Kidney tubule cell (primary cell): ENCODE data around the gene AGR3.

ENCODE experiments used
- DNase-seq: peaks from one replicate; pipeline ENCODE4 v3.0.0-alpha.2; 2018; ENCODE audit warnings: low spot score

Gene AGR3

DNA sequence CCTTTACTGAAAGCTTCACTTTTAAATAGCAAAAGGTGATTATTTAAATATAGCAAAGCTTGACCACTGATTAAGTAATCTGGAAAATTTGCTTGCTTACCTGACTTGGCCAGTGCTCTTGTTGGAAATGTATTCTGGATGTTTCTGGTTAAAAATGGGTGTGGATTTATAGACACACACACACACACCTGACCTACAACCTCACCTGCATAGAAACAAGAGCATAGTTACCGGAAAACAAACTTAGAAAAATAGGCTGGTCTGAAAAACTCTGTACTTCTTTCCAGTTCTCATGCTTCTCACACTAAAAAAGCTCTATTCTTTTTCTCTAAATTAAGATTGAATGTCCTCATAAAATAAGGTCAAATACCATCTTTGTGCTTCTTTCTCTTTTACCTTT lies at the start of gene AGR3:
AGR3 (minus strand) TSS at position 140 of the 400 bp plus-strand sequence. CDS start 3,365 bp downstream, outside the sequence.
- peak; percentile 6 for DNase-seq

DNA sequence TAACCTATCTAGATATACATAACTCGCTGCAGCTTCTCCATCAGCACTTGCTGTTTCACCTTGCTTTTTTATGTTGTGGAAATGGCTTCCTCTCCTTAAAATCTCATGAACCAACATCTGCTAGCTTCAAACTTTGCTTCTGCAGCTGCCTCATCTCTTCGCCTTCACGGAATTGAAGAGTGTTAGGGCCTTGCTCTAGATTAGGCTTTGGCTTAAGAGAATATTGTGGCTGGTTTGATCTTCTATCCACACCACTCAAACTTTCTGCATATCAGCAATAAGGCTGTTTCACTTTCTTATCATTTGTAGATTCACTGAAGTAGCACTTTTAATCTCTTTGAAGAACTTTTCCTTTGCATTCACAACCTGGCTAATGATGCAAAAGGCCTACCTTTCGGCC lies 49.2 kb upstream of the AGR3 start:
- DNase-seq: no peak

DNA sequence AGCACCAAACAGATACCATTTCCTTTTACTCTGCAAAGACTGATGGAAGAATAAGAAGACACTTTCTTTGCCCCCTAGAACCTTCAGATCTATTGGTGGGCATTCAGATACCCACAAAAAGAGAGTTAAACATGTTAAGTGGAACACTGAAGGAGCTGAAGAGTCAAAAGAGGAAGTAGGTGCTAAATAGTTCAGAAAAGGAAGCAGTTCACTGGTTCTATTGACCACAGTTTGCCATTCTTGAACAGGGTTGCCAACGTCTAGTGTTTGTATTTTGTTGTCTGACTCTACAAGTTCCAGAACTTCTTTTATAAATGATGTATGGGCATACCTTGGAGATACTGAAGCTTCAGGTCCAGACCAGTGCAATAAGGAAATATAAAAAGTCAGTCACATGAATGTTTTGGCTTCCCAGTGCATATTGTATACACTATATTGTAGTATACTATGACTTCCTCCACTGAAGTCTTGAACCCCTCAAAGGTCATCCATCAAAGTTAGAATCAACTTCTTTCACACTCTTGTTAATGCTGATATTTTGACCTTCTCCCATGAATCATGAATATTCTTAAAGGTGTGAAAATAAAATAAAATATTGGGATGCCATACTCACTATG lies 47.5 kb upstream of the AGR3 start:
- peak; percentile 10 for DNase-seq

DNA sequence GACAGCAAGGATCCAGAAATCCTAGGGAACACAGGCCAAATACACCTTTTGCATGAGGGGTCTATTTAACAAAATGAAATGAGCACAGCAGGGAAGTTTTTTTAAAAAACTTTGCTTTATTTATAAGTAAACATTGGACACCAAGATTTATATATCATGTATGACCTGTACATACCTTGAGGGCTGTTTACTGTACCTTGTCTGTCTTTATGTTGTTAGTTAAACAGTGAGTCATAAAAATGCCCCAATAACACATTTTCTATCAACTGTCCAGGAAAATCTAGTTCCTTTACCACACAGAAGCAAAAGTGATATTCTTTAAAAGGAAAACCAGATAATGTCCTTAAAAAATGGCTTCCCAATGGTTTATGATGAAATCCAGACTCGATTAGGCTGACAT lies 45.1 kb upstream of the AGR3 start:
- no peak for DNase-seq

DNA sequence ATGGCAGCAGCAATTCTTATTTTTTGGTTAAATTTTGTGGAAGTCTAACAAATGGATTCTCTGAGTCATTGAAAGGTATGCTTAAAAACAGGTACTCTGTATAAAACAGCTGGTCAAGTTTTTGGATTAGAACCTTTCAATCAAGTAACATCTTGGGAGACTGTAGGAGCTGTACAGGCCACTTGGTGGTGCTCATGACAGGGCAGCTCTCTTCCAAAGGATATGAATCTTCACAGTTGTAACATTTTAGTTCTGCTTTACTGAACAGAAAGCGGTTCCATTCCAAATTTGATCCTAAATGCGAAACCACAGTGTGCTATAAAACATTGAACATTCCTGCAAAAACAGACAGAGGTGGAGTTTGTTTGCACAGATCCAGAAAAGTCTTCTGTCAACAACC lies 44.5 kb upstream of the AGR3 start:
- peak; percentile 52 for DNase-seq

DNA sequence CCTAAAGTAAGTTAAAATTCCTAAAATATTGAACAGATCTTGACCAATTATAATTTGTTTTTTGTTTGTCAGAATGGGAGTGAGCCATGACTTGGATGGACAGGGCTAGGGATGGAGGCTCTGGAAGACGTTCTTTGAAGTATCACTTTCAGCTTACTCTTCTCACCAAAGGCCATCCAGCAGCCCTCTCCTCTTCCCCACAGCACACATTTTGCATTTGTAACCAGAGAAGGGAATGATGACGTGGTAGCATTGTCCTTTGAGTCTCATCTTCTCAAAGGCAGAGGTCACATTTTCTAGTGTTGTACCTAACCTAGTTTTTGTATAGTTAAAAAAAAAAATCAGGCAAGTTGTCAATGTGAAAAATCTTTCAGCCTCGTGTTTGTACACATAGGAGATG lies 43.8 kb upstream of the AGR3 start:
- DNase-seq: no peak

DNA sequence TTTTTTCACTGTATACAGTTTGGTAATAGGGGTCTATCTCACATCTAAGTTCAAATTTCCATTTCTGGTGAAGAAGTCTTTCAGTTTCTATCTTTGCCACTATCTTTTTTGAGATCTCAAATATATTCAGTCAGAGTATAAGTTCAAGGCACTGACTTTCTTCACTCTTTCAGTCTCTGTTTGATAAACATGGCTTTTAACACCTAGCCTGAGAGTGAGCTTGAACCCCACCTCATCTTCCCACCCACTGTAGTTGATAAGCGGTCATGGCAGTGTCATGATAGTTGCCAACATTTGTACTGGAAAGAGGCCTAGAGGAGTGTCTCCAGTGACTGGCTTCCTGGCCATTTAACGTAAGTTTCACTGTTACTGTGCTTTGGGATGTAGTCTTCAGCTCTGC lies 41.2 kb upstream of the AGR3 start:
- DNase-seq: no peak

DNA sequence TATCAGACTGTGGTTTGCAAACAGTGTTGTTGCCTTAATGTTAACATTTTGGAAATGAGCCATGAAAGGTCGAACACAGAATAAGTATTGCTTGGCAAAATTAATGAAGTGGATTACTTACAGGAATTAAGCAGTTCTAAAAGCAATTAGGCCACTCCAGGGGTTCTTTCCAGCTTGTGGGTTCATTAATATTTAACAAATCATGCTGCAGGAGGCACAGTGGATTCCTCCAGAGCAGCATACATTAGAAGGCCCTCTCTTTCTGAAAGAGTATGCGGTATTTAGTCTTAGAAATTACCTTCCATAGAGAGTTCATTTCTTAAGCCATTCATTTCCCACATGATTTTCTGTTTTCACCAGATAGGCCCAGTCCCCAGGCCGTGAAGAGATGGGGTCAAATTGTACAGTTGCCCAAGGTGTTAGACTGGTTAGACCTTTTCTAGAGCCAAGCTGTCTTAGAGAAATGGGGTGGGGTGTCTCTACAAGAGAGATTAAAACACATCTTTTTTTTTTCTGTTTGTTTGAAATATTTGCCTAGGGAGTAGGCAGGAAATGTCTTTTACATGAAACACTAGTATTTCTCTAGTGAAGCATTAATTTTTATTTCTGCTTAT lies 40.0 kb upstream of the AGR3 start:
- DNase-seq: peak; percentile 85

DNA sequence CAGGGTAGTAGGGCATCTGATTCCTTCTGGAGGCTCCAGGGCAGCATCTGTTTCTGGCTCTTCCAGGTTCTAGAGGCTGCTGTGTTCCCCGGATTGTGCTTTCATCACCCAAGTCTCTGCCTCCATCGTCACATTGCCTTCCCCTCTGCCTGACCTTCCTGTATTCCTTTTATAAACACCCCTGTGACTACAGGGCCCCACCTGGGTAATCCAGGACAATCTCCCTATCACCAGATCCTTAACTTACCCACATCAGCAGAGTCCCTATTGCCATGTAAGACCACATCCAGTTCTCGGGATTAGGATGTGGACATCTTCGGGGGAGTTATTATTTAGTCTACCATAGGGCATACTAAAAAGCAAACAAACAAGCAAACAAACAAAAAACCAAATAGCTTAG lies 39.4 kb upstream of the AGR3 start:
- DNase-seq: peak; percentile 30

DNA sequence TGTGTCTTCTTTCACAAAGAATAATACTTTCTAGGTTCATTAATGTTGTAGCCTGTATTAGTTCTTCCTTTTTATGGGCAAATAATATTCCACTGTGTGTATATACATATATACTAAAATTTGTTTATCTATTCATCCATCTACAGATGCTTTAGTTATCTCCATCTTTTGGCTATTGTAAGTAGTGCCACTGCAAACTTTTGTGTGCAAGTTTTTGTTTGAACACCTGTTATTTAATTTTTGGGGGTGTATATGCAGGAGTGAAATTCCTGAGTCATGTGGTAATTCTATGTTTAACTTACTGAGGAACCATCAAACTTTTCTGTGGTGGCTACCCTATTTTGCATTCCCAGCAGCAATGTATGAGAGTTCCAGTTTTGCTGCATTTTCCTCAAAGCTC lies 37.7 kb upstream of the AGR3 start:
- no peak for DNase-seq

DNA sequence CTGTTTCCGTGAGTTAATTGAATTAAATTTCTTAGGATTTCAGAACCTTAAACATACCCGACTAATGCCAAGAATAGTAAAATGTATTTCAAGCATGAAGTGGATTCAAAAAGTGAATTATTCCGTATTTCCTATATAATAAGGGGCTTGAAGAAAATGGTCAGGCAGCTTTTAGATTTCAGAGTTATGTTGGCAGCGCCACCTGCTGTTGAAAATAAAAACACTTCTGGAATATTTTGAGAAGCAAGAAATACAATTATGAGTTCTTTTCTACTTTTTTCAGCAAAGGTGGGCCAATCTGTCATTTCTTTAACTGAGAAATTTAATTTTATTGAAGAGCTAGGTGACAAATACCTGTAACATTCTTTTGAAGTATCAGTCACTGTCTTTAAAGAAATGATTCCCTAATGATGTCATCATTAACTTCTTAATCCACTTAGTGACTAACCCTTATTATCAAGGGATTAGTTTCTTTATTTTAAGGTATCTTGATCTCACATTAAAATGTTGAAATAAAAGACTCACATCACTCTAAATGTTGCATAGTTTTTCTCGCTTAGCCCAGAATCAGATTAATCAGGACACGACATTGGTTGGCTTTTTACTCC lies 36.6 kb upstream of the AGR3 start:
- DNase-seq: peak; percentile 38

DNA sequence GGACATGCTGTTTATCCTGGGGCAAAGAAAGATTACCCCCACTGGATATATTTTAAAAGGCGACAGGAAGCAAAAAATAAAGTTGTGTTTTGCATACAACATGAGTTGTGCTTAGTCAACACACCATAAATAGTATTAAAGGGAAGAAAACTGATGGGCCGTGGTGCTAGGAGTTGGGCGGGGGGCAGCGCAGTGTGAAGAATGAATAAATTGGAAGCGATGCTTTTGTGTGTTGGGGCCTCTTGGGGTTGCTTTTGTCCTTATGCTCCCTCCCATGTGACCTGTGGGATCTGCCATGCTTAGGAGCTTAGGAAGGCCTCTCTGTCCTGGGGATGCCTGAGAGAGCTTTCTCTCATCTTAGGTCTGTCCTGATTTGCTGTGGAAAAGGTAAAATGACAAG lies 35.0 kb upstream of the AGR3 start:
- DNase-seq: no peak

DNA sequence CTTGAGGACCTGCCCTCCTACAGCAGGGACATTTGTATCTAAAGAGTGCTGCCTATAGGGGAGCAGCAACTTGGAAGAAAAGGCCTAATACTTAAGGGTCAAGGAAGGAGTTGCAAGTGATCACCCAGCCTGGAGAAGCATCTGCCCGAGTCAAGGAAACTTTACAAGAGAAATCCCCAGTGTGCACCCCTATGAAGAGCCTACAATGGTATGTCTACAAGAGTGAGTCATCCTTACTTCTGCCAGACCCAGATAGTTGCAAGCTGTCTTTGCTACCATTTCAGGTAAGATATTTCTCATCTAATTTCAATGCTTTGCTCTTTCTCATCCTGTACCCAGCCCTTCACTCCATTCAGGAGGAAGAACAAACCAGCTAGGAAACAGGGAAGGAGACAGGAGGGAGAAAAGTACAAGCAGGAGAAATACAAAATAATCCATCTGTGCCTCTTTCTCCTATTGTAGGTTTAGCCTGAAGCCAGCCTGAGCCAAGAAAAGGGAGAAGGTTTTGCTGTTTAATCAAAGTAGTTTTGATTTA lies 34.4 kb upstream of the AGR3 start:
- peak; percentile 87 for DNase-seq

DNA sequence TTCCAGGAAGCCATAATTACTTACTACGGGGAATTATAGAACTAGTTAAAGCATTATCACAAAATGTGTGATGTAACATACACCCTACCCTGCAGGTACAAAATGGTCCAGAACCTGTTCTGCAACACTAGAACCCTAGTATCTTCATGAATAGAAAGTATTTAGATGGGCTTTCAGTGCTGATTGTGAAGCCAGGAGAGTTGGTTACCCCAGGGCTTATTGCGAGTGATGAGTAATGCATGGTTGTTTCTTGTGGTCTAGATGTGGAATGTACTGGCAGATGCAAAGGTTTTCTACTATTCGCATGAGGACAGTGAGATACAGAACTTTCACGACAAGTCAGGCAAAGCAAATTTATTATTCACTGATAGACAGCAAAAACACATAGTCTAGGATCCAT lies 33.6 kb upstream of the AGR3 start:
- DNase-seq: peak; percentile 79

DNA sequence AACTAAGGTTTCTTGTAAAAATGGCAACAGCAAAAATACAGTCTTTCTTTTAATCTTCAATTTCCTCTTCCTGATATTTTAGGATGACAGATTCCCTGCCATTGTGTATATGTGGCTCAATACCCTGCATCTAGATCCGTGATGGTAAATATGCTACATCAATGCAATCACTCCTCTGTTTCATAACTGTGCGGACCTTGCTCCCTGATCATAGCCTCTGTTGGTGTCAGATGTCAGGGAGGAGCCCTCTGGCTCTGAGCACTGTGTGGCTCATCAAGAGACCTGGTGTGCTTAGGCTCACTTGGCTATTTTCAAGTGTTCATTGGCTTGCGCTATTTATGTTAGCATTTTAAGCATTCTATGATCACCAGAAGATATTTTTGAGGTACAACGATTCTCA lies 33.0 kb upstream of the AGR3 start:
- DNase-seq: no peak

DNA sequence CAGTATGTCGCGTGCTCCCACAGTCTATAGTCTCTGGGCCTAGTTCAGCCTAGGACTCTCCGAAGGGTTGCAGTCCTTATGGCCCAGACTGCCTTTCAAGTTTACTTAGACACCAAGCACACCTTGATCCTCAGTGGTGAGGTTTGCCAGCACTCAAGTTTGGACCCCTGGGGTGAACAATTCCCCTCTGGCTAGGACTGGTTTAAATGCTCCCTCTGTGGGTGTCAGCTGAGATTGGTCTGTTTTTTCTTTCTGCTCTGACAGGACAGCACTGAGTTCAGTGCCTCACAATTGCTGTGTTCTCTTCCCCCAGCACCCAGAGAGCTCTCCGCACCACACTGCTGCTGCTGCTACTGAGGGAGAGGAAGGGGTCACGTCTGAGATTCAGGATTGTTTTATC lies 31.9 kb upstream of the AGR3 start:
- no peak for DNase-seq

DNA sequence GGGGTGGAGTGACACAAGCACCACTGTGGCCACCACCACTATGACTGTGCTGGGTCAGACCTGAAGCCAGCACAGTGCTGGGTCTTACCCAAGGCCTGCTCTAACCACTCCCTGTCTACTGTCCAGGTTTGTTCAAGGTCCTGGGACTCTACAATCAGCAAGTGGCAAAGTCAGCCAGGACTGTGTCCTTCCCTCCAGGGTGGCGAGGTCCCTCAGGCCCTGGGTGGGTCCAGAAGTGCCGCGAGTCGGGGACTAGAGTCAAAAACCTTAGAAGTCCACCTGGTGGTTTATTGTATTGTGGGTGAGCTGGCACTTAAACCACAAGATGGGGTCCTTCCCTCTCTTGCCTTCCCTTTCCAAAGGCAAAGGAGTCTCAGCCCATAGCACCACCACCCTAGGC lies 30.8 kb upstream of the AGR3 start:
- no peak for DNase-seq

DNA sequence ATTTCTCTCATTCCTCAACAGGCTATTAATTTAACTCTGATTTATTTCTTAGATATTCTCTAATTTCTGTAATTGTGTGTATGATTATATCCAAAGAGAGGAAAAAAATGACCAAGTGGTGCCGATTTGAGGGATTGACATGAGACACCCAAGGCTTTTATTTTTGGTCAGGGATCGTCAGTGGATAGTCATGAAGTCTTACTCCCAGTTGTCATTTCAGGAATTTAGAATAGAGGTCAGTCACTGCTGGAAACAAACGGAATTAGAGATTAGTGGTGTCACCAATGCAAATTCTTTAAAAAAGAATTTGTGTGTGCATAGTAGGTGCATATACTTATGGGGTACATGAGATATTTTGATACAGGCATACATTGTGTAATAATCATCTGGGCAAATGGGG lies 26.8 kb upstream of the AGR3 start:
- DNase-seq: no peak

DNA sequence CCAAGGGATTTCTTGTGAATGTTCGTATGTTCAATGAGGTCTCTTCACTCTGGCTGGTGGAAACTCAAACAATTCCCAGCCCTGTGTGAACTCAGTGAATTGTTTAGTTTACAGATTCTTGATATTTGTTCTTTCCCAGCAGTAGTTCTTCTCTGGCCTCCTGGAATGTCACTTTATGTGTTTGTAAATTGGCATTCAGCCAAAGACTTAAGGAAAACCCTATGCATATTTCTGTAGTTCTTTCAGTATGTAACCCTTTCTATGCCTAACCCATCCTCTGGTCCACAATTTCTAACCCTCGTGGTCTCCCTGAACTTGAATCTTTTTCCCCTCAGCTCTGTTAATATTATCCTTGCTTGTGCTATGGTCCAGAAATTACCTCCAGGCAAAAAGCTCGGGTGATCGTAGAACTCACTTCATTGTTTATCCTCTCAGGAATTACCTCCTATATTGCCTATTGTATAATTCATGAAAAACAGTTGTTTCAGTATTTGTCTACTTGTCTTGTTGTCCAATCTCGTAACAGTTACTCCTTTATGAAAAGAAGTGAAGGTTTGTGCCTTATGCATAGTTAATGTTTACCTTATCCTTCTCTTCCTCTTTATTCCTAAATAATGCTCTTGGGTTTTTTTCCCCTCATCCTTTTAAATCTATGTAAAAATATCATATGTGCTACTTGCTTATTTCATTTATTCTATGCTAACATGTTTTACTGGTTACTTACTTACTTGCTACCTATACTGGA lies 23.7 kb upstream of the AGR3 start:
- DNase-seq: peak; percentile 33

DNA sequence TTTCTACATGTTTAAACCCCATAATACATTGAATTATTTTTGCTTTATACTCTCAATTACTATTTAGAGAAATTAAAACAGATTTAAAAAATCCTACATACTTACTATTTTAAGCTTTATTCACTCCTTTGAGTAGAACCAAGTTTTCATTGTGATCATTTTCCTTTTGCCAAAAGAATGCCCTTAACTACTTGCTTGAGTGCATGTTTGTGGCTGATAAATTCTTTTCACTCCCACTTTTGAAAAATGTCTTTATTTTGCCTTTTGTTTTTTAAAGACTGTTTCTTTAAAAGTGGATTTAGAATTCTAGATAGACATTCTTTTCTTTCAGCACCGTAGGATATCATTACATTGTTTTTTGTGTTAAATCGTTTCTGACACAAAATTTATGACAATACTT lies 22.3 kb upstream of the AGR3 start:
- DNase-seq: no peak

DNA sequence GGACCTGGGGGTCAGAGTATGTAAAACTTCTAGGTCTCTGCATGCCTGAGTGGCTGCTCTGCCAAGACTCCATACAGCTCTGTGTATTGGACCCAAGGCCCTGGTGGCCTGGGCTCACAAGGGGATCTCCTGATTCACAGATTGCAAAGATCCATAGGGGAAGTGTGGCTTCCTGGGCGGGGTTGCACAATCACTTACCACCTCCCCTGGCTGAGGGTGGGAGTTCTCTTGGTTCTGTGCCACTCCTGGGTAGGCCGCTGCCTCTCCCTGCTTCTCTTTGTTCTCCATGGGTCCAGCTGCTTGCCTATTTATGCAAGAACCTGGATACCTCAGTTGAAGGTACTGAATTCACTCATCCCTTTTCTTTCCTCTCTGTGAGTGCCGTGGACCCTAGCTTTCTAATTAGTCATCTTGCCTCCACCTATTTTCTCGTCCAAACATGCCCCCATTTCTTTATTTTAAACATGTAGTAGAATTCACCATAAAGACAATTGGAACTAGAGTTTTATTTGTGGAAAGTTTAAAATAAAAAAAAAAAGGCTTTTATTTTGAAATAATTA lies 18.5 kb upstream of the AGR3 start:
- no peak for DNase-seq

DNA sequence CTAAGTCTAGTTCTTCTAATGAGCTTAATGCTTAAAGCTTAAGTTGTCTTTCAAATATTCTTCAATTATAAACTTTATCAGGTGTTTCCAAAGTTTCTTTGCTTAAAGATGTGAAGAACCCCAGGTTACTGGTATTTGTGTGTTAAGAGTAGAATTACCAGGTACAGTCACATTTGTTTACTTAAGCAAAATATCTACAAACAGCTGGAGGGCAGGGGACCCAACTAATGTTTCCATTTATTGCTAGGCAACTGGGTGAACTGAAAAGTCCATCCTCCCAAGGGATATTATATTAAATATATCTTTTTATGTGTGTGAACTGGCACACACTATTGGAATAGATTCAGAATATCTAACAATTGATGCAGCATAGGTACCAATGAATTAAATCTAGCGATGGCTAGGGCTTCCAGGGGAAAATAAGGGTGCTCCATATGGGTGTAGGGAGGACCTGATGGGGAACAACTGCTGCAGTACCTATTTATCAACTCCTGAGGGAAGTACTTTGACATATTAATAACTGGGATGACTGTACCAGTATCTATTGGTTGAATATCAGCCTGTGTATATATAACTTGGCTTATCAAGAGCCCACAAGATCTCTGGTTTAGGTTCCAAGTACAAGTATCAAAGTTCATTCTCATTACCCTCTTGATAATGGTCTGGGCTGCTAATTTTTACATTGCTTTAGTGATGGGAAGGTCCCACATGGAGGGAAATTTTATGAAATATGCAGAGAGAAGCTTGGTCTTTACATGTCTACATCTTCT lies 10.3 kb upstream of the AGR3 start:
- DNase-seq: no peak
